ENCODE data around the gene FXYD1. TPM values are rescaled to one million over a fixed set of nuclear protein-coding genes. Genes with fewer than 3 reads are reported as not detected.

The FXYD1 gene
- total and polyA plus RNA-seq, 2 of the 8 experiments (the other 6 are each of a cell fraction or from before 2014, with no cell fraction given): 1.6 to 8.1 TPM

- no peak overlapping the region for H2BK12ac ChIP-seq (ENCODE audit: low read depth, low read length)
- no peaks in the 10 kb centered on the region for H4K20me1 ChIP-seq (replicated peaks in 1 of 2; ENCODE audit: control insufficient read depth in 1 of 2, insufficient read depth in 2 of 2, low read length in 2 of 2)
- no peak overlapping the region for H2AFZ ChIP-seq (ENCODE audit: low read length)
- POLR2A ChIA-PET (ENCODE audit: partially characterized antibody): interaction anchor here (1.0 kb wide), 1 partner anchor 39 kb away, joined by 3 read pairs; no protein-coding TSS in a partner anchor
- no peak overlapping the region for H3K9ac ChIP-seq (replicated peaks in 1 of 4; ENCODE audit: extremely low read depth in 1 of 4, low read depth in 3 of 4, low read length in 3 of 4)
- peaks cover 5% of the 10 kb centered on the region; the same call in 1 of the 2 replicates for H3K23me2 ChIP-seq (ENCODE audit: low read depth, low read length)
- CTCF ChIA-PET (ENCODE audit: partially characterized antibody): interaction anchor here (5.1 kb wide), 1 partner anchor 41 kb away, joined by 30 read pairs; the partner anchor contains the start of gene LGI4
- H3K9me3 ChIP-seq (ENCODE audit: insufficient read depth in 2 of 2, low read depth in 1 of 2, low read length in 1 of 2): no peaks in the 10 kb centered on the region
- H4K91ac ChIP-seq (replicated peaks; ENCODE audit: insufficient read length, low read length): no peak overlapping the region
- no peak overlapping the region for H4K5ac ChIP-seq (ENCODE audit: insufficient read length, low read depth, low read length)
- no peak overlapping the region for H2BK15ac ChIP-seq (ENCODE audit: low read length)
- peaks cover 3 to 7% (median 6%) of the 10 kb centered on the region in 4 experiments; a peak in 6 of 7 replicates for H3K4me1 ChIP-seq (replicated peaks in 1 of 4; ENCODE audit: control insufficient read depth in 3 of 4, insufficient read depth in 4 of 4, low read length in 3 of 4)
- H2BK5ac ChIP-seq (ENCODE audit: low read depth, low read length): no peak overlapping the region
- H3K56ac ChIP-seq (replicated peaks; ENCODE audit: insufficient read length, low read depth, low read length): no peak overlapping the region
- WGBS, 2 experiments (ENCODE audit: extremely low coverage in 1 of 2, insufficient coverage in 1 of 2, insufficient read length in 1 of 2, insufficient replicate concordance in 2 of 2, low coverage in 1 of 2, low lambda C conversion rate in 2 of 2, missing lambda C conversion rate in 1 of 2): 97% methylated on average over 4 of the region's 4 CpGs; no CpG with 5 or more reads in 1 of the 2 experiments
- no peak overlapping the region for H3K4me2 ChIP-seq (ENCODE audit: insufficient read depth in 1 of 2, low read depth in 2 of 2, low read length in 2 of 2)
- H3K14ac ChIP-seq (ENCODE audit: insufficient read length): no peak overlapping the region
- H3K79me1 ChIP-seq (ENCODE audit: low read depth, low read length): no peaks in the 10 kb centered on the region
- no peak overlapping the region for H2AK5ac ChIP-seq (ENCODE audit: low read depth, low read length)
- H2BK20ac ChIP-seq (ENCODE audit: low read length): no peak overlapping the region
- H3K27ac ChIP-seq (ENCODE audit: low read depth, low read length): no peak overlapping the region
- H3K18ac ChIP-seq (ENCODE audit: extremely low read depth, low read length): no peak overlapping the region
- no peaks in the 10 kb centered on the region for H3K27me3 ChIP-seq (replicated peaks in 1 of 4; ENCODE audit: control insufficient read depth in 3 of 4, extremely low read depth in 1 of 4, insufficient read depth in 3 of 4, low read length in 3 of 4)
- H3K79me2 ChIP-seq (ENCODE audit: control insufficient read depth in 1 of 2, insufficient read depth in 2 of 2, low read length in 2 of 2): no peaks in the 10 kb centered on the region
- no peak for FAIRE-seq
- H4K8ac ChIP-seq (ENCODE audit: extremely low read depth, insufficient read depth, low read length): no peak overlapping the region
- no peak overlapping the region for H2BK120ac ChIP-seq (replicated peaks; ENCODE audit: low read depth, low read length)
- H3K4me3 ChIP-seq (ENCODE audit: extremely low read depth in 1 of 4, insufficient read depth in 2 of 4, low read depth in 3 of 4, low read length in 4 of 4): no peak overlapping the region
- no peaks in the 10 kb centered on the region for H3K36me3 ChIP-seq (ENCODE audit: control insufficient read depth in 2 of 4, insufficient read depth in 4 of 4, low read length in 3 of 4)
- H3K4ac ChIP-seq (replicated peaks; ENCODE audit: insufficient read length, low read depth, low read length): no peak overlapping the region
- no peak for DNase-seq (ENCODE audit: low read depth in 1 of 2, low spot score in 2 of 2)
- no peak overlapping the region for H3K23ac ChIP-seq (ENCODE audit: insufficient read length)
- TF ChIP-seq SIX5 (IDR thresholded peaks at IDR 0.05; ENCODE audit: low read depth, low read length) (no peak), ZNF274 (IDR thresholded peaks at IDR 0.05; ENCODE audit: borderline replicate concordance, extremely low read depth, low read length) (no peak), SP2 (IDR thresholded peaks at IDR 0.05; ENCODE audit: low read length) (no peak), SAP30 (IDR thresholded peaks at IDR 0.05; ENCODE audit: insufficient read depth, insufficient replicate concordance, low read length) (no peak), YY1 (IDR thresholded peaks at IDR 0.05; ENCODE audit: low read depth, low read length) (no peak), HDAC6 (IDR thresholded peaks at IDR 0.05; ENCODE audit: low read depth, low read length) (no peak), TAF1 (IDR thresholded peaks at IDR 0.05; ENCODE audit: low read depth, low read length) (no peak), RFX5 (IDR thresholded peaks at IDR 0.05; ENCODE audit: borderline replicate concordance, low read depth, low read length) (no peak), BRCA1 (IDR thresholded peaks at IDR 0.05; ENCODE audit: low read depth, low read length) (no peak)
- TF ChIP-seq, protein P1, sequence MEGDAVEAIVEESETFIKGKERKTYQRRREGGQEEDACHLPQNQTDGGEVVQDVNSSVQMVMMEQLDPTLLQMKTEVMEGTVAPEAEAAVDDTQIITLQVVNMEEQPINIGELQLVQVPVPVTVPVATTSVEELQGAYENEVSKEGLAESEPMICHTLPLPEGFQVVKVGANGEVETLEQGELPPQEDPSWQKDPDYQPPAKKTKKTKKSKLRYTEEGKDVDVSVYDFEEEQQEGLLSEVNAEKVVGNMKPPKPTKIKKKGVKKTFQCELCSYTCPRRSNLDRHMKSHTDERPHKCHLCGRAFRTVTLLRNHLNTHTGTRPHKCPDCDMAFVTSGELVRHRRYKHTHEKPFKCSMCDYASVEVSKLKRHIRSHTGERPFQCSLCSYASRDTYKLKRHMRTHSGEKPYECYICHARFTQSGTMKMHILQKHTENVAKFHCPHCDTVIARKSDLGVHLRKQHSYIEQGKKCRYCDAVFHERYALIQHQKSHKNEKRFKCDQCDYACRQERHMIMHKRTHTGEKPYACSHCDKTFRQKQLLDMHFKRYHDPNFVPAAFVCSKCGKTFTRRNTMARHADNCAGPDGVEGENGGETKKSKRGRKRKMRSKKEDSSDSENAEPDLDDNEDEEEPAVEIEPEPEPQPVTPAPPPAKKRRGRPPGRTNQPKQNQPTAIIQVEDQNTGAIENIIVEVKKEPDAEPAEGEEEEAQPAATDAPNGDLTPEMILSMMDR (IDR thresholded peaks at IDR 0.05; ENCODE audit: control extremely low read depth in 1 of 3, insufficient read depth in 1 of 3, low read depth in 1 of 3, low read length in 3 of 3): no peak
- TF ChIP-seq, protein P2, sequence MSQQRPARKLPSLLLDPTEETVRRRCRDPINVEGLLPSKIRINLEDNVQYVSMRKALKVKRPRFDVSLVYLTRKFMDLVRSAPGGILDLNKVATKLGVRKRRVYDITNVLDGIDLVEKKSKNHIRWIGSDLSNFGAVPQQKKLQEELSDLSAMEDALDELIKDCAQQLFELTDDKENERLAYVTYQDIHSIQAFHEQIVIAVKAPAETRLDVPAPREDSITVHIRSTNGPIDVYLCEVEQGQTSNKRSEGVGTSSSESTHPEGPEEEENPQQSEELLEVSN (IDR thresholded peaks at IDR 0.05): no peak
Measured at GRCh38 chr19:35094656-35095055, 44.0 kb upstream of the FXYD1 start.

All from H1 (cell line).